GM12878 (cell line): ENCODE results near the gene EFNA3. TPM values are rescaled to one million over a fixed set of nuclear protein-coding genes. Genes with fewer than 3 reads are reported as not detected.

Experiments
- ATAC-seq: fragments of 200-7000 bp; cut with Tn5 transposase; 3 replicates; pipeline ENCODE4 v1.9.1; 2020; ENCODE audit warnings: mild to moderate bottlenecking, moderate library complexity
- BruUV-seq: library from RNA; stranded (reverse); fragments of 400-500 nt; replicated peaks from 2 replicates; lab custom pipeline; 2021; lab: Mats Ljungman, UMichigan
- CTCF ChIA-PET: fragments of 300-600 bp; sonication (Branson Sonifier 250); formaldehyde crosslinking; extraction: SDS; loops from one replicate; lab custom pipeline; 2021; ENCODE audit warnings: inconsistent platforms; lab: Yijun Ruan, JAX
- POLR2A ChIA-PET: fragments of 350-600 bp; formaldehyde crosslinking; extraction: SDS; loops from one replicate; lab custom pipeline; 2021; ENCODE audit warnings: inconsistent platforms; lab: Charles Lee
- RAD21 ChIA-PET: fragments of 300-600 bp; sonication (Branson Sonifier 250); formaldehyde crosslinking; loops from one replicate; lab custom pipeline; 2023; ENCODE audit warnings: antibody characterized with exemption; ENCODE audit not compliant: unreplicated experiment; lab: Charles Lee
- SMC1A ChIA-PET: fragments of 300-600 bp; sonication (Branson Sonifier 250); formaldehyde crosslinking; loops from one replicate; lab custom pipeline; 2023; ENCODE audit not compliant: unreplicated experiment, uncharacterized antibody; lab: Charles Lee
- DNase-seq: peaks from one replicate; pipeline ENCODE4 v3.0.0-alpha.2; 2011; ENCODE audit warnings: low read depth, low spot score
- FAIRE-seq: peaks from 3 replicates; lab custom pipeline; 2011; peaks lifted over from hg19 to GRCh38; lab: Jason Lieb, UNC
- H2AFZ ChIP-seq: 2 replicates; pipeline ENCODE4 v1.6.0; 2011; ENCODE audit warnings: low read depth, low read length, control low read depth; ENCODE audit not compliant: control insufficient read depth
- H3K27ac ChIP-seq: 2 replicates; pipeline ENCODE4 v1.5.1; 2011; ENCODE audit warnings: control low read depth; ENCODE audit not compliant: control insufficient read depth, insufficient read depth
- H3K27me3 ChIP-seq, 2 experiments: replicated peaks in 1 of 2; 2 replicates each; pipeline versions ENCODE4 v1.6.0 to v1.6.1; 2011; ENCODE audit warnings: low read length in 1 of 2; ENCODE audit not compliant: control insufficient read depth in 2 of 2, insufficient read depth in 2 of 2
- H3K36me3 ChIP-seq, 2 experiments: 2 replicates each; pipeline ENCODE4 v1.5.1; 2011; ENCODE audit warnings: low read length in 1 of 2; ENCODE audit not compliant: control insufficient read depth in 2 of 2, insufficient read depth in 2 of 2
- H3K4me1 ChIP-seq: 2 replicates; pipeline ENCODE4 v1.6.1; 2011; ENCODE audit warnings: mild to moderate bottlenecking, low read length, moderate library complexity, mixed read lengths; ENCODE audit not compliant: control insufficient read depth, insufficient read depth
- H3K4me2 ChIP-seq: 2 replicates; pipeline ENCODE4 v1.6.0; 2011; ENCODE audit warnings: control low read depth; ENCODE audit not compliant: control insufficient read depth, insufficient read depth
- H3K4me3 ChIP-seq: fragments of 200-600 bp; sonication (generic); 2 replicates; pipeline ENCODE4 v1.5.1; 2016
- H3K79me2 ChIP-seq: 2 replicates; pipeline ENCODE4 v1.6.0; 2011; ENCODE audit warnings: low read length; ENCODE audit not compliant: control insufficient read depth, insufficient read depth
- H3K9ac ChIP-seq: 2 replicates; pipeline ENCODE4 v1.8.0; 2011; ENCODE audit warnings: low read length, control low read depth, mixed read lengths; ENCODE audit not compliant: control insufficient read depth, insufficient read depth
- H3K9me3 ChIP-seq: replicated peaks from 3 replicates; pipeline ENCODE4 v1.5.1; 2011; ENCODE audit warnings: mild to moderate bottlenecking, low read length; ENCODE audit not compliant: control insufficient read depth, insufficient read depth
- H4K20me1 ChIP-seq: 2 replicates; pipeline ENCODE4 v1.6.0; 2011; ENCODE audit not compliant: control insufficient read depth, insufficient read depth
- BHLHE40 ChIP-seq, 2 experiments: fragments of 450-650 bp in 1 of 2; IDR thresholded peaks; 2 replicates each; pipeline ENCODE4 v1.6.1; 2011 to 2017; ENCODE audit warnings: low read depth in 2 of 2, borderline replicate concordance in 1 of 2, improper control_type of control experiment in 1 of 2, low read length in 1 of 2, mild to moderate bottlenecking in 1 of 2
- DPF2 ChIP-seq: fragments of 450-650 bp; IDR thresholded peaks from 2 replicates; pipeline ENCODE4 v1.6.1; 2017; ENCODE audit warnings: mild to moderate bottlenecking
- E2F8 ChIP-seq: fragments of 450-650 bp; IDR thresholded peaks from 2 replicates; pipeline ENCODE4 v1.6.1; 2018; ENCODE audit warnings: mild to moderate bottlenecking, low read depth, moderate library complexity; ENCODE audit not compliant: partially characterized antibody
- GATAD2B ChIP-seq: fragments of 450-650 bp; conservative IDR thresholded peaks from 2 replicates; pipeline ENCODE4 v1.6.1; 2017; ENCODE audit warnings: low read depth, mild to moderate bottlenecking, moderate library complexity
- IKZF1 ChIP-seq: fragments of 450-650 bp; conservative IDR thresholded peaks from 2 replicates; pipeline ENCODE4 v1.6.1; 2017; ENCODE audit warnings: antibody characterized with exemption, mild to moderate bottlenecking
- IRF4 ChIP-seq: IDR thresholded peaks from 2 replicates; pipeline ENCODE4 v1.6.1; 2011; ENCODE audit warnings: low read depth, low read length
- JUNB ChIP-seq: IDR thresholded peaks from 2 replicates; pipeline ENCODE4 v1.6.1; 2016; ENCODE audit warnings: antibody characterized with exemption, mild to moderate bottlenecking
- KLF5 ChIP-seq: fragments of 450-650 bp; IDR thresholded peaks from 2 replicates; pipeline ENCODE4 v1.6.1; 2014; ENCODE audit warnings: mild to moderate bottlenecking; ENCODE audit not compliant: partially characterized antibody
- NBN ChIP-seq: fragments of 450-650 bp; IDR thresholded peaks from 2 replicates; pipeline ENCODE4 v1.6.1; 2016
- NR2C2 ChIP-seq: IDR thresholded peaks from 2 replicates; pipeline ENCODE4 v1.6.1; 2011; ENCODE audit warnings: borderline replicate concordance, low read depth; ENCODE audit not compliant: control insufficient read depth, insufficient read length
- PAX5 ChIP-seq: IDR thresholded peaks from 2 replicates; pipeline ENCODE4 v1.6.1; 2011; ENCODE audit warnings: low read depth, low read length, borderline replicate concordance
- RAD21 ChIP-seq: IDR thresholded peaks from 2 replicates; pipeline ENCODE4 v1.6.1; 2011; ENCODE audit warnings: mild to moderate bottlenecking, low read depth, low read length, moderate library complexity; ENCODE audit not compliant: insufficient read depth
- RUNX3 ChIP-seq: IDR thresholded peaks from 2 replicates; pipeline ENCODE4 v1.6.1; 2012; ENCODE audit warnings: low read length, inconsistent platforms
- SKIL ChIP-seq: fragments of 450-650 bp; IDR thresholded peaks from 2 replicates; pipeline ENCODE4 v1.6.1; 2017; ENCODE audit warnings: mild to moderate bottlenecking, low read depth, inconsistent platforms; ENCODE audit not compliant: poor library complexity, severe bottlenecking
- YY1 ChIP-seq: IDR thresholded peaks from 2 replicates; pipeline ENCODE4 v1.6.1; 2011; ENCODE audit warnings: low read depth, mild to moderate bottlenecking, low read length
- WGBS: methylation state at CpG from one replicate; pipeline ENCODE4 v1.1.6; 2016; ENCODE audit warnings: low lambda C conversion rate; ENCODE audit not compliant: insufficient replicate concordance, insufficient coverage; ENCODE audit errors: missing lambda C conversion rate; 5-methylcytosine and 5-hydroxymethylcytosine counted together
- in situ Hi-C: fragments of 300-500 bp; cut with MboI; formaldehyde crosslinking; loops from 9 replicates; pipeline ENCODE4 v1.14.3; 2018; ENCODE audit warnings: mixed read lengths
- intact Hi-C: fragments of 100-400 bp; cut with micrococcal nuclease; formaldehyde crosslinking; loops from one replicate; pipeline ENCODE4 v1.14.2; 2022; ENCODE audit not compliant: unreplicated experiment
- polyA plus RNA-seq, 11 experiments: library from polyadenylated mRNA; depleted of rRNA in 4 of 11; unstranded in 6 of 11; stranded (reverse) in 5 of 11; fragments of >200 nt; fragmentation: Nextera tagmentation in 4 of 11; fragmentation: Illumina TruSeq in 1 of 11; extraction: Ambion mirVana in 4 of 11; extraction: Trizol in 1 of 11; gene quantifications; 1 replicate in 1 of 11; 2 replicates in 10 of 11; pipeline versions ENCODE4 v1.2.1 to v1.2.3, GENCODE V29; 2011 to 2016; ENCODE audit warnings: inconsistent platforms in 2 of 11, missing spikeins in 2 of 11, low read depth in 1 of 11
- total RNA-seq, 4 experiments: library from RNA; depleted of rRNA in 3 of 4; stranded (reverse); fragments of >200 nt in 3 of 4; fragmentation: Illumina TruSeq in 1 of 4; extraction: Trizol in 1 of 4; gene quantifications; 2 replicates each; pipeline versions ENCODE4 v1.2.1 to v1.2.3, GENCODE V29; 2013 to 2021
- TF ChIP-seq, protein P1 (sequence below): IDR thresholded peaks from 2 replicates; pipeline ENCODE4 v1.6.1; 2012; ENCODE audit warnings: low read depth, low read length, improper control_type of control experiment

The EFNA3 gene
- total and polyA plus RNA-seq, 10 of the 15 experiments (the other 5 are each of a cell fraction or from before 2014, with no cell fraction given) = 0.08 to 5.4 (median 1.1) TPM

- CTCF ChIA-PET = interaction anchor here (0.7 to 15.5 kb wide), 11 partner anchors 8 to 503 kb away, joined by 3 to 195 read pairs (median 3); partner anchors contain the start of genes EFNA3 and FLAD1
- under 1% methylated on average over 31 of the region's 46 CpGs for WGBS
- TF ChIP-seq NBN (peak; percentile 46; the same call in 1 of the 2 replicates), YY1 (peak; percentile 63; the same call in 1 of the 2 replicates), RUNX3 (peak; percentile 76), NR2C2 (no peak), GATAD2B (0 out of 2 replicates have a peak, but pooled peaks have one; percentile 33), SKIL (no peak), BHLHE40 (IDR thresholded peaks at IDR 0.05; ENCODE audit: borderline replicate concordance in 1 of 2, low read depth in 2 of 2, low read length in 1 of 2) (peak in 1 of 2 experiments; percentile 38; a peak in 1 of 4 replicates), IRF4 (0 out of 2 replicates have a peak, but pooled peaks have one; percentile 15), DPF2 (0 out of 2 replicates have a peak, but pooled peaks have one; percentile 18), JUNB (peak; percentile 27), PAX5 (0 out of 2 replicates have a peak, but pooled peaks have one; percentile 10), E2F8 (no peak), IKZF1 (peak; percentile 38), RAD21 (peak; percentile 93), KLF5 (no peak)
- TF ChIP-seq, protein P1, sequence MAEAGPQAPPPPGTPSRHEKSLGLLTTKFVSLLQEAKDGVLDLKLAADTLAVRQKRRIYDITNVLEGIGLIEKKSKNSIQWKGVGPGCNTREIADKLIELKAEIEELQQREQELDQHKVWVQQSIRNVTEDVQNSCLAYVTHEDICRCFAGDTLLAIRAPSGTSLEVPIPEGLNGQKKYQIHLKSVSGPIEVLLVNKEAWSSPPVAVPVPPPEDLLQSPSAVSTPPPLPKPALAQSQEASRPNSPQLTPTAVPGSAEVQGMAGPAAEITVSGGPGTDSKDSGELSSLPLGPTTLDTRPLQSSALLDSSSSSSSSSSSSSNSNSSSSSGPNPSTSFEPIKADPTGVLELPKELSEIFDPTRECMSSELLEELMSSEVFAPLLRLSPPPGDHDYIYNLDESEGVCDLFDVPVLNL = no peak
Observed at GRCh38 chr1:155062702-155063411, 15.8 kb upstream of the EFNA3 start.

More at GRCh38 chr1:155062702-155063411, 15.8 kb upstream of the EFNA3 start:
- BruUV-seq = no TSS peak
- no peaks in the 10 kb centered on the region; a peak in 1 of 4 replicates for H3K36me3 ChIP-seq
- H3K27ac ChIP-seq = no peak overlapping the region
- H4K20me1 ChIP-seq = no peaks in the 10 kb centered on the region
- ATAC-seq (peak; percentile 65), DNase-seq (no peak), FAIRE-seq (peak; percentile 87)
- RAD21 ChIA-PET = interaction anchor here (1.0 to 4.7 kb wide), 6 partner anchors 12 to 503 kb away, joined by 3 to 63 read pairs (median 4); partner anchors contain the start of gene EFNA3
- no peaks in the 10 kb centered on the region for H3K27me3 ChIP-seq
- POLR2A ChIA-PET = interaction anchor here (0.5 to 1.3 kb wide), 3 partner anchors 12 to 211 kb away, joined by 3 to 8 read pairs (median 7); no protein-coding TSS in a partner anchor
- peaks cover 16% of the 10 kb centered on the region for H3K4me1 ChIP-seq
- intact Hi-C loops (loop anchor here (1.0 to 5.0 kb wide), 4 partner anchors 21 to 396 kb away; partner anchors contain the start of genes CKS1B and SHC1), in situ Hi-C loops (loop anchor here (5.0 kb wide), 1 partner anchor 501 kb away; no protein-coding TSS in a partner anchor)
- H3K79me2 ChIP-seq = no peaks in the 10 kb centered on the region
- peak overlapping the region; percentile 80 for H2AFZ ChIP-seq
- H3K4me2 ChIP-seq = peak overlapping the region; percentile 96
- SMC1A ChIA-PET = interaction anchor here (1.4 kb wide), 2 partner anchors 18 to 22 kb away, joined by 4 to 8 read pairs; no protein-coding TSS in a partner anchor
- no peaks in the 10 kb centered on the region for H3K9me3 ChIP-seq
- H3K9ac ChIP-seq = peak overlapping the region; percentile 14; the same call in 1 of the 2 replicates
- H3K4me3 ChIP-seq = peak overlapping the region; percentile 95
